ENCODE results near the gene ANTXR1. TPM values are rescaled to one million over a fixed set of nuclear protein-coding genes. Genes with fewer than 3 reads are reported as not detected.

ANTXR1 gene
- total RNA-seq, 1 donor from 2014 or later = 61.1 TPM

DNA sequence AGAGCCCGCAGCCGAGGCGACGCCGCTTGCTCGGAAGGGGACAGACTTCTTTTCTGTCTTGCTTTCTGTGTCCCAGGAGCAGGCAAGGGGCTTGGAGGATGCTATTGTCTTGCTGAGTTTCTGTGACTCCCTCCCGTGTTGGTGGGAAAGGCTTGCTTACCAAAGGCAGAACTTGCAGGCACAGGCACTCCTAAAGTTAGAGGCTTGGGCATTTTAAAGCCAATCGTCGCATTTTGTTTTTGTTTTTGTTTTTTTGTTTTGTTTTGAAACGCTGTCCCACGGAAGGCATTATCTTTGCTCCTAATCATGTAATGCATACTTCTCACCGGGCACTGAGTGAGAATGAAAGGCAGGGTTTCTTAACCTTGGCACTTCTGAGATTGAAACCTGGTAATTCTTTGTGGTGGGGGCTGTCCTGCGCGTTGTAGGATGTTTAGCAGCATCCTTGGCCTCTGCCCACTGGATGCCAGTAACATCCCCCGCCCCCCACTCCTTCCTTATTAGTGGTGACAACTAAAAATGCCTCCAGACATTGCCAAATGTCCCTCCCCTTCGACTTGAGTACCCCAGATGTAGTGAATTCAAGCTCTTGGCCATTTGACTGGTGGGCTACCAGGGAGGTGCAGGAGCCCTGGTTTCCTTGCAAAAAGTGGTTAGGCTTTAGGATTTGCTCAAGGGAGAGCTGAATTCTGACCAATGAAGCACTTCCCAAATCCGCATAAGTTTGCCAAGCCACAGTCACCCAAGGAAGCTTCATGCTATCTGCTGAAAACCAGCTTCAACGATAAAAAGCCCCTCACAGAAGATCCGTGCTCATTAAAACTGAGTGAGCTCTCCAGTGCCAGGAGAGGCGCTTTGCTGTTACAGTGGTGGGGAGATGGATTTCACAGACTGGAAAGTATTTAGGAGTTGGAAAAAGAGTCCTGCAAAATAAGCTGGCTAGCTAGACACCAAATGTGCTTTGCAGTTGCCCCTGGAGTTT, 1.2 kb downstream of the ANTXR1 start:
- H3K36me3 Mint-ChIP-seq (ENCODE audit: low read depth) = no peaks in the 10 kb centered on the region
- H3K9me3 Mint-ChIP-seq = no peaks in the 10 kb centered on the region
- H3K4me1 Mint-ChIP-seq = peaks cover 31% of the 10 kb centered on the region
- H3K27ac Mint-ChIP-seq (ENCODE audit: unreplicated experiment) = peak overlapping the region; percentile 38
- H3K4me3 Mint-ChIP-seq = peak overlapping the region; percentile 98
- H3K27me3 Mint-ChIP-seq (ENCODE audit: low read depth) = peaks cover 50% of the 10 kb centered on the region
- DNase-seq (ENCODE audit: low read depth, low spot score) = no peak
- TF ChIP-seq, protein P1, sequence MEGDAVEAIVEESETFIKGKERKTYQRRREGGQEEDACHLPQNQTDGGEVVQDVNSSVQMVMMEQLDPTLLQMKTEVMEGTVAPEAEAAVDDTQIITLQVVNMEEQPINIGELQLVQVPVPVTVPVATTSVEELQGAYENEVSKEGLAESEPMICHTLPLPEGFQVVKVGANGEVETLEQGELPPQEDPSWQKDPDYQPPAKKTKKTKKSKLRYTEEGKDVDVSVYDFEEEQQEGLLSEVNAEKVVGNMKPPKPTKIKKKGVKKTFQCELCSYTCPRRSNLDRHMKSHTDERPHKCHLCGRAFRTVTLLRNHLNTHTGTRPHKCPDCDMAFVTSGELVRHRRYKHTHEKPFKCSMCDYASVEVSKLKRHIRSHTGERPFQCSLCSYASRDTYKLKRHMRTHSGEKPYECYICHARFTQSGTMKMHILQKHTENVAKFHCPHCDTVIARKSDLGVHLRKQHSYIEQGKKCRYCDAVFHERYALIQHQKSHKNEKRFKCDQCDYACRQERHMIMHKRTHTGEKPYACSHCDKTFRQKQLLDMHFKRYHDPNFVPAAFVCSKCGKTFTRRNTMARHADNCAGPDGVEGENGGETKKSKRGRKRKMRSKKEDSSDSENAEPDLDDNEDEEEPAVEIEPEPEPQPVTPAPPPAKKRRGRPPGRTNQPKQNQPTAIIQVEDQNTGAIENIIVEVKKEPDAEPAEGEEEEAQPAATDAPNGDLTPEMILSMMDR (conservative IDR thresholded peaks at IDR 0.05) = no peak

DNA sequence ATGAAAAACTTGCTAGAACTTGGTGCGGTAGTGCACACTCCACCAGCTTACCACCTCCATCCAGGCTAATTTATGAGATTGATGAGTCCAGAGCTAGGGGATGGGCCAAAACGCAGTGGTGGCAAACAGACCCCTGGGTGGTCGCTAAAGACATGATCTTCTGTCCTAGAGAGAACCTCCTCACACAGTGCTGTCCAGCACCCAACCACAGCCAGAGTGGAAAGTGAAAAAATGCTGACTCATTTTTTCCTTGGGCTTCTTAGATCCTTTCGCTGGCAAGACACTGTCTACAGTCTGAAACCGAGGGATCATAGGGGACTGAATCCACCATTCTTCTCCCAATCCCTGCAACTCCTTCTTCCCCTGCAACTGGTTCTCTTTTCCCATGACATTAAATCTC, 4.1 kb downstream of the ANTXR1 start:
- H3K4me3 Mint-ChIP-seq = peak overlapping the region; percentile 22
- H3K36me3 Mint-ChIP-seq (ENCODE audit: low read depth) = peaks cover 4% of the 10 kb centered on the region
- no peaks in the 10 kb centered on the region for H3K9me3 Mint-ChIP-seq
- H3K27me3 Mint-ChIP-seq (ENCODE audit: low read depth) = peaks cover 21% of the 10 kb centered on the region
- no peak overlapping the region for H3K27ac Mint-ChIP-seq (ENCODE audit: unreplicated experiment)
- peaks cover 38% of the 10 kb centered on the region for H3K4me1 Mint-ChIP-seq
- no peak for DNase-seq (ENCODE audit: low read depth, low spot score)
- TF ChIP-seq, protein P1 (conservative IDR thresholded peaks at IDR 0.05) = no peak

DNA sequence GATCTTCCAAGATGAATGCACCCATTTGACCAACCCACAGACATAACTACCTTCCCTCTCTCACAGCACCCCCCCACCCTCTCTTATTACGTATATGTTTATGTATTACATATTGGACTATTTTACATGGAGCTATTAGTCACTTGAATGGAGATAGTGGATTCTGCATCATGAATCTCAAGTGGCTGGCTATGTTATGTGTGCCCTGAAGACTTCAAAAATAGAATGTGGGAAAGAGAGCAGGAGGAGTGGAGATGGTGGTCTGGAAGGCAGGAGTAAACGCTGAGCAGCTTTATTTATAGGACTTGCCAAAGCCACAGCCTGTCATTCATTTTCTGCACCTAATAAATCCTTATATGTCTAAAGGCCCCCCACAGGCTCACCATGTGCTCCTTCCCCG, 4.9 kb downstream of the ANTXR1 start:
- no peak for DNase-seq (ENCODE audit: low read depth, low spot score)
- H3K9me3 Mint-ChIP-seq = no peaks in the 10 kb centered on the region
- peaks cover 14% of the 10 kb centered on the region for H3K27me3 Mint-ChIP-seq (ENCODE audit: low read depth)
- no peak overlapping the region for H3K27ac Mint-ChIP-seq (ENCODE audit: unreplicated experiment)
- TF ChIP-seq, protein P1 (conservative IDR thresholded peaks at IDR 0.05) = no peak
- H3K4me3 Mint-ChIP-seq = no peak overlapping the region
- peaks cover 4% of the 10 kb centered on the region for H3K36me3 Mint-ChIP-seq (ENCODE audit: low read depth)
- peaks cover 33% of the 10 kb centered on the region for H3K4me1 Mint-ChIP-seq

DNA sequence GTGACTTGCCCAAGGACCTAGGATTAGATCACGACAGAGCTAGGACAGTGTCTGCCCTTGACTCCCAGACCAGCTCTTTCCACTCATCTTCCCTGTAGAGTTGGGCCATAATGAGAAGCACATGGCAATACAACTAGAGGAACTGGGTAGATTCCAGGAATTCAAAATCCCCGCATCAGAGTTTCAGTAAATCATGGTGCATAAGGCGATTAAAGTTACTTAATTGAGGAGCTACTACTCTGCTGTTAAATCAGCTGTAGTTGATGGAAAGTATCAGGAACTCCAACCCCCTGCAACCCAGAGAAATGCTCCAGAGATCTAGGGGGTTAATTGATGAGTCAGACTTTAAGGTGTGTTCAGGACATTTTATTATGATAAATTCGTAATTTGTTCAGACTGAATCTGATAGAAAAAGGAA, 5.7 kb downstream of the ANTXR1 start:
- no peak overlapping the region for H3K27ac Mint-ChIP-seq (ENCODE audit: unreplicated experiment)
- TF ChIP-seq, protein P1 (conservative IDR thresholded peaks at IDR 0.05) = no peak
- no peak for DNase-seq (ENCODE audit: low read depth, low spot score)
- no peaks in the 10 kb centered on the region for H3K9me3 Mint-ChIP-seq
- peaks cover 4% of the 10 kb centered on the region for H3K36me3 Mint-ChIP-seq (ENCODE audit: low read depth)
- H3K4me1 Mint-ChIP-seq = peaks cover 33% of the 10 kb centered on the region
- H3K4me3 Mint-ChIP-seq = no peak overlapping the region
- H3K27me3 Mint-ChIP-seq (ENCODE audit: low read depth) = peaks cover 12% of the 10 kb centered on the region

DNA sequence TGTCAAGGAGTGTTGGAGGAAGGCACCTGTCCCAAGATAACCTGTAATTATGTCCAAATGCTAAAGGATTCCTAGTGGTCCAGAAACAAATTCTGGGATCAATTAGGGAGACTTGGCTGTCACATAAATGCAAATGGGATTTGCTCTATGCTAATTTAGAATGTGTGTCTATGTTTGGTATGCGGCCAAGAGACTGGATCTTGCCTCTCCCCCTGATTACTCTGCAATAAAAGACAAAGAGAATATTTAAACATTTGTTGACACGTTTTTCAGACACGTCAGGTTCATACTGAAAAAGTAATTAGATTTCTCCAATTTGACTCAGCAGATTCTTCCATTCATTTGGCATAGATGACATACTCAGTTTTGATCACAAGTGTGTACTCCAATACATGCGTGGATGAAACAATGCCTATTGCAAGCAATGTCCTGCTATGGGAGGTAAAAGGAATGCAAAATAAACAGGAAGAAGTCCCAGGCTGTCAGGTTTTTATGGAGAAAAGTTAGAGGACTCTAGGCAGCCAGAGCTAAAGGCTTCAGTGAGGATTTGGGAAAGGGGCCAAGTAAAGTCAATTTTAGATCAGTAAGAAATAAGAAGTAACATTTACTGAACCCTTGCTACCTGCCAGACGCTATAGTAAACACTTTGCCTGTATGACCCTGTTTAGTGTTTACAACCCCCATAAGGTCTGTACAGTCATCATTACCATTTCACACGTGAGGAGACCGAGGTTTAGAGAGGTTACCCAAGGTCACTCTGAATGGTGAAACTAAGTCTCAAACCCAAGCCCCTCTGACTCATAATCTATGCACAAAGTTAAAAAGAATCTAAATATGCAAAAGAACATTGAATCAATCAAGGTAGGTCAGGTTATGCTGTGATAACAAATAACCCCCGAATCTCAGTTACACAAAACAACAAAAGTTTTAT, 7.8 kb downstream of the ANTXR1 start:
- H3K27me3 Mint-ChIP-seq (ENCODE audit: low read depth) = no peaks in the 10 kb centered on the region
- TF ChIP-seq, protein P1 (conservative IDR thresholded peaks at IDR 0.05) = no peak
- H3K4me3 Mint-ChIP-seq = no peak overlapping the region
- no peak overlapping the region for H3K27ac Mint-ChIP-seq (ENCODE audit: unreplicated experiment)
- DNase-seq (ENCODE audit: low read depth, low spot score) = no peak
- peaks cover 19% of the 10 kb centered on the region for H3K4me1 Mint-ChIP-seq
- no peaks in the 10 kb centered on the region for H3K9me3 Mint-ChIP-seq
- peaks cover 4% of the 10 kb centered on the region for H3K36me3 Mint-ChIP-seq (ENCODE audit: low read depth)

Measured in neural crest cell (in vitro differentiated cells).